KOPT-K1 (cell line): ENCODE data around the gene OSER1.
A peak's percentile ranks its signal among the peaks of the same experiment; 100 is the strongest.
"Not testable (repeated sequence)": the region's sequence is repeated elsewhere in the genome, so short reads cannot be mapped to it uniquely, and the experiment has no call there.

Experiments
- H3K27ac ChIP-seq: fragments of 200-600 bp; sonication (generic); 2 replicates; pipeline ENCODE4 v1.5.1; 2016; ENCODE audit warnings: antibody characterized with exemption, mild to moderate bottlenecking, low read depth, low read length; ENCODE audit not compliant: poor library complexity, severe bottlenecking
- H3K36me3 ChIP-seq: fragments of 200-600 bp; sonication (generic); 2 replicates; pipeline ENCODE4 v1.5.1; 2017; ENCODE audit warnings: antibody characterized with exemption, mild to moderate bottlenecking, low read length, moderate library complexity; ENCODE audit not compliant: insufficient read depth
- H3K9me3 ChIP-seq: fragments of 200-600 bp; sonication (generic); 2 replicates; pipeline ENCODE4 v1.5.1; 2017; ENCODE audit warnings: antibody characterized with exemption, low read length, mild to moderate bottlenecking; ENCODE audit not compliant: insufficient read depth, poor library complexity, severe bottlenecking

OSER1 gene

DNA sequence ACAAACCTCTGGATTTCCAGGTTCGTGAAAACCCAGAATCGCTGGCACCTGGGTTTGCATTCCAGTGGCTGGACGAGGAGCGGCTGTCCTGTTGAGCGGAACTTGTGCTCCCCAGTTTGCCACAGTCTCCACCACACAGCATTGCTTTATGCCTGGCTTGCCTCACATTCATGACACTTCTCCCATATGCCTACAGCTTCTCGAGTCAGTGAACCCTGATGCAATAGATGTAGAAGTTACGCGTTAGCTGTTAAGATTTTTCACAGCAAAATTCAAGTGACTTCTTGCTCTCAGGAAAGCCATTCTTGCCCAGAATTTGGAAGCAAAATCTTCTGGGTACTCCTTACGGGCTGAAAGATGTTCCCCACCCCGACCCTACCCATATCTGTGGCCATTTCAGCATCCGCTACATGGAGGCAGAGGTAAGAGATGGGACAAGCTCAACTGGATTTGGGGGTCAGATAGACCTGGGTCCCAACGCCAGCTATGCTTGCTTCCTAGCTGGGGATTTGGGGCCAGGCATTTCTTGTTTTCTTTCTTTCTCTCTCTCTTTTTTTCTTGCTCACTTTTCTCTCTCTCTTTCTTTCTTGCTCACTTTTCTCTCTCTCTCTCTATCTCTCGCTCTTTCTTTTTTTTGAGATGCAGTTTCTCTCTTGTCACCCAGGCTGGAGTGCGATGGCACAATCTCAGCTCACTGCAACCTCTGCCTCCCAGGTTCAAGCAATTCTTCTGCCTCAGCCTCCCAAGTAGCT is 24.2 kb upstream of the OSER1 start:
- H3K27ac ChIP-seq: no peak overlapping the region
- no peaks in the 10 kb centered on the region for H3K9me3 ChIP-seq
- H3K36me3 ChIP-seq: no peaks in the 10 kb centered on the region

- H3K36me3 ChIP-seq: no peaks in the 10 kb centered on the region
- no peaks in the 10 kb centered on the region for H3K9me3 ChIP-seq
- no peak overlapping the region for H3K27ac ChIP-seq
These were observed 23.0 kb upstream of the OSER1 start for GRCh38 chr20:44233436-44234016.

- not testable (repeated sequence) for H3K27ac ChIP-seq, H3K9me3 ChIP-seq, H3K36me3 ChIP-seq
These were observed 21.9 kb upstream of the OSER1 start for GRCh38 chr20:44232469-44232856.

- Histone ChIP-seq H3K9me3 (no peaks in the 10 kb centered on the region), H3K36me3 (no peaks in the 10 kb centered on the region), H3K27ac (no peak overlapping the region)
These were observed 21.3 kb upstream of the OSER1 start for GRCh38 chr20:44231713-44232468.

GRCh38 chr20:44231193-44231592 is 20.6 kb upstream of the OSER1 start:
- no peaks in the 10 kb centered on the region for H3K36me3 ChIP-seq
- H3K9me3 ChIP-seq: no peaks in the 10 kb centered on the region
- H3K27ac ChIP-seq: no peak overlapping the region

- Histone ChIP-seq H3K36me3 (no peaks in the 10 kb centered on the region), H3K27ac (no peak overlapping the region), H3K9me3 (no peaks in the 10 kb centered on the region)
These were observed 18.1 kb upstream of the OSER1 start for GRCh38 chr20:44228465-44229258.

DNA sequence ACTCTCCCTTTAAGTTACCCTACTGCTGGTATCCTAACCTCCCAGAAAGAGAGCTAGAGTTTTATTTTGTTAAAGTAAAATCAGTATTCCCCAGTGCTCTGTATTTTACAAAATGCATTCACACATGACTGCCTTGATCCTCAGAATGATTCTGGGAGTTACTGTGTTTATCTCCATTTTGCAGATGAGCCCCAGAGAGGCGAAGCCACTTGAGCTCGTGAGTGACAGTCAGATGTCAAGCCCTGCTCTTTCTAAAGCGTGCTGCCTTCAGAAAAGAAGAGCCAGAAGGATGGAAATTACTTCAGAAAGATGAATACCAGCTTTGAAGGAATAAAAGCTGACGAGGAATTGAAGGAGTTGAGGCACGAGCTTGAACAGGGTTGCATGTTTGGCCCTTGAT is 14.1 kb upstream of the OSER1 start:
- Histone ChIP-seq H3K9me3 (no peaks in the 10 kb centered on the region), H3K36me3 (no peaks in the 10 kb centered on the region), H3K27ac (no peak overlapping the region)

GRCh38 chr20:44223721-44224120 is 13.2 kb upstream of the OSER1 start:
- H3K27ac ChIP-seq: no peak overlapping the region
- no peaks in the 10 kb centered on the region for H3K9me3 ChIP-seq
- H3K36me3 ChIP-seq: no peaks in the 10 kb centered on the region

DNA sequence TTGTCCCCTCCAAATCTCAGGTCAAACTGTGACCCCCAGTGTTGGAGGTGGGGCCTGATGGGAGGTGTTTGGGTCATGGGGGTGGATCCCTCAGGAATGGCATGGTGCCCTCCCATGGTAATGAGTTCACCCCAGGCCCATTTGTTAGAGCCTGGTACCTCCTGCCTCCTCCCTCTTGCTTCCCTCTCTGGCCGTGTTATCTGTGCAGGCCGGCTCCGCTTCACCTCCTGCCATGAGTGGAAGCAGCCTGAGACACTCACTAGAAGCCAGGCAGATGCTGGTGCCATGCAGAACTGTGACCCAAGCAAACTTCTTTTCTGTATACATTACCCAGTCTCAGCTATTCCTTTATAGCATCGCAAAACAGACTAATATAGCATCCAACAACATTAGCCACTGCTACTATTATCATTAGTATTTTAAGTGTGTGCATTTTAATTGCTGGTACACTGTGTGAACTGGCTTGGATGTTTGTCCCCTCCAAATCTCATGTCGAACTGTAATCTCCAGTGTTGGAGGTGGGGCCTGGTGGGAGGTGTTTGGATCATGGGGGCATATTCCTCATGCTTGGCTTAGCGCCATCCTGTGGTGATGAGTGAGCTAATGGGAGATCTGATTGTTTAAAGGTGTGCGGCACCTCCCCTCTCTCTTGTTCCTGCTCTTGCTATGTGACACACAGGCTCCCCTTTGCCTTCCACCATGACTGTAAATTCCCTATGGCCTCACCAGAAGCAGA is 12.2 kb upstream of the OSER1 start:
- Histone ChIP-seq H3K36me3 (no peaks in the 10 kb centered on the region), H3K9me3 (no peaks in the 10 kb centered on the region), H3K27ac (no peak overlapping the region)

GRCh38 chr20:44222027-44222426 is 11.5 kb upstream of the OSER1 start:
- Histone ChIP-seq H3K27ac (no peak overlapping the region), H3K9me3 (no peaks in the 10 kb centered on the region), H3K36me3 (no peaks in the 10 kb centered on the region)

GRCh38 chr20:44221368-44221954 is 10.9 kb upstream of the OSER1 start:
- Histone ChIP-seq H3K27ac (no peak overlapping the region), H3K9me3 (no peaks in the 10 kb centered on the region), H3K36me3 (no peaks in the 10 kb centered on the region)

- no peak overlapping the region for H3K27ac ChIP-seq
- no peaks in the 10 kb centered on the region for H3K36me3 ChIP-seq
- H3K9me3 ChIP-seq: no peaks in the 10 kb centered on the region
These were observed 9.2 kb upstream of the OSER1 start for GRCh38 chr20:44219791-44220190.

- Histone ChIP-seq H3K9me3 (no peaks in the 10 kb centered on the region), H3K36me3 (no peaks in the 10 kb centered on the region), H3K27ac (no peak overlapping the region)
These were observed 8.7 kb upstream of the OSER1 start for GRCh38 chr20:44219170-44219730.

GRCh38 chr20:44218446-44218845 is 7.9 kb upstream of the OSER1 start:
- H3K9me3 ChIP-seq: no peaks in the 10 kb centered on the region
- H3K27ac ChIP-seq: peak overlapping the region; percentile 18
- no peaks in the 10 kb centered on the region for H3K36me3 ChIP-seq
